GM23248 (cell line): ENCODE measurements around the gene TNRC6C. TPM values are rescaled to one million over a fixed set of nuclear protein-coding genes. Genes with fewer than 3 reads are reported as not detected.

Experiments
- DNase-seq: peaks from one replicate; pipeline ENCODE4 v3.0.0-alpha.2; 2015
- H2AFZ ChIP-seq: fragments of 200-600 bp; sonication (generic); 2 replicates; pipeline ENCODE4 v1.6.1; 2016; ENCODE audit warnings: antibody characterized with exemption
- H3F3A ChIP-seq: fragments of 200-600 bp; sonication (generic); 2 replicates; pipeline ENCODE4 v1.6.1; 2016; ENCODE audit warnings: mild to moderate bottlenecking, antibody characterized with exemption, mixed run types; ENCODE audit not compliant: insufficient read depth
- H3K27ac ChIP-seq: fragments of 200-600 bp; sonication (generic); 2 replicates; pipeline ENCODE4 v1.5.1; 2016; ENCODE audit warnings: mild to moderate bottlenecking
- H3K27me3 ChIP-seq: fragments of 200-600 bp; sonication (generic); replicated peaks from 2 replicates; pipeline ENCODE4 v1.6.1; 2016; ENCODE audit warnings: mild to moderate bottlenecking; ENCODE audit not compliant: insufficient read depth
- H3K36me3 ChIP-seq: fragments of 200-600 bp; sonication (generic); 2 replicates; pipeline ENCODE4 v1.6.1; 2016; ENCODE audit warnings: low read depth, mild to moderate bottlenecking
- H3K4me1 ChIP-seq: fragments of 200-600 bp; sonication (generic); 2 replicates; pipeline ENCODE4 v1.6.1; 2016; ENCODE audit warnings: mild to moderate bottlenecking; ENCODE audit not compliant: insufficient read depth
- H3K4me2 ChIP-seq: fragments of 200-600 bp; sonication (generic); one replicate; pipeline ENCODE4 v1.6.1; 2016; ENCODE audit warnings: mild to moderate bottlenecking; ENCODE audit not compliant: unreplicated experiment
- H3K4me3 ChIP-seq: fragments of 200-600 bp; sonication (generic); 2 replicates; pipeline ENCODE4 v1.5.1; 2016; ENCODE audit warnings: mild to moderate bottlenecking
- H3K79me2 ChIP-seq: fragments of 200-600 bp; sonication (generic); 2 replicates; pipeline ENCODE4 v1.6.1; 2016; ENCODE audit warnings: mild to moderate bottlenecking; ENCODE audit not compliant: insufficient read depth
- H3K9ac ChIP-seq: fragments of 200-600 bp; sonication (generic); 2 replicates; pipeline ENCODE4 v1.6.1; 2016; ENCODE audit warnings: mild to moderate bottlenecking
- H3K9me2 ChIP-seq: fragments of 200-600 bp; sonication (generic); 2 replicates; pipeline ENCODE4 v1.6.1; 2016; ENCODE audit warnings: mixed run types, mild to moderate bottlenecking, moderate library complexity; ENCODE audit not compliant: insufficient read depth
- H3K9me3 ChIP-seq: fragments of 200-600 bp; sonication (generic); one replicate; pipeline ENCODE4 v1.6.1; 2017; ENCODE audit warnings: low read depth
- H4K20me1 ChIP-seq: fragments of 200-600 bp; sonication (generic); 2 replicates; pipeline ENCODE4 v1.6.0; 2016; ENCODE audit not compliant: insufficient read depth
- EZH2 ChIP-seq: fragments of 200-600 bp; sonication (generic); IDR thresholded peaks from 2 replicates; pipeline ENCODE4 v1.6.1; 2018; ENCODE audit warnings: antibody characterized with exemption, mild to moderate bottlenecking; ENCODE audit not compliant: insufficient read depth, poor library complexity, severe bottlenecking
- EZH2phosphoT487 ChIP-seq: fragments of 200-600 bp; sonication (generic); IDR thresholded peaks from 2 replicates; pipeline ENCODE4 v1.6.1; 2018; ENCODE audit warnings: antibody characterized with exemption, moderate library complexity, mild to moderate bottlenecking, low read depth; ENCODE audit not compliant: insufficient read depth
- WGBS, 2 experiments: methylation state at CpG; one replicate each; pipeline ENCODE4 v1.1.6; 2015 to 2017; ENCODE audit warnings: low lambda C conversion rate in 2 of 2, low coverage in 1 of 2; ENCODE audit errors: missing lambda C conversion rate in 2 of 2; 5-methylcytosine and 5-hydroxymethylcytosine counted together
- in situ Hi-C: fragments of 300-500 bp; cut with MboI; formaldehyde crosslinking; loops from 2 replicates; pipeline ENCODE4 v1.15.0; 2020
- polyA plus RNA-seq: library from polyadenylated mRNA; unstranded; fragments of >200 nt; fragmentation: Nextera tagmentation; extraction: Ambion mirVana; gene quantifications from 2 replicates; pipeline ENCODE4 v1.2.1, GENCODE V29; 2016
- total RNA-seq: library from RNA; depleted of rRNA; stranded (reverse); fragments of >200 nt; shearing (Covaris generic); gene quantifications from 2 replicates; pipeline ENCODE4 v1.2.3, GENCODE V29; 2014

Gene TNRC6C
- total and polyA plus RNA-seq, 2 experiments from 2014 or later = 2.3 TPM

DNA sequence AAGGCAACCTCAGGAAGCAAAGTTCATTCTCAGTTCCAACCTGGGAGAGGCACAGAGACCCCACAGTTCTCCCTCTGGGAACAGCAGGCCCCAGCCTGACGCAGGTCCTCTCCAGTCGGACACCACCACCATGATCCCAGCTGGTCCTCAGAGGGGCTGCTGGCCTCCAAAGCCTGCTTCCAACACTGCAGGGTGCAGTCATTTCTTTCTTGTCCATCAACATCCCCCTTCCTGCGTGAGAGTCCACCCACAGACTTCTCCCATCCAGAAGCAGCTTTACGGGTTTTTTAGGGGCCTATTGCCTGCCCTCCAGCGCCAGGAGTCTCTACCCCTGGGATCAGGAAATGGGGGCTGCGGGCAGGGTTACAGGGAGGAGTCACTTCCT lies 29.3 kb upstream of the TNRC6C start:
- in situ Hi-C loops = no loop called here
- WGBS, 2 experiments = 42 to 63% methylated on average over 6 of the region's 6 CpGs

GRCh38 chr17:77929871-77930436 lies 28.5 kb upstream of the TNRC6C start:
- Histone ChIP-seq H3K4me3 (no peak overlapping the region), H3K4me1 (no peaks in the 10 kb centered on the region), H3K27me3 (peaks cover 44% of the 10 kb centered on the region), H3K9me3 (no peaks in the 10 kb centered on the region), H3K4me2 (no peak overlapping the region), H3K9ac (no peak overlapping the region), H3F3A (no peaks in the 10 kb centered on the region), H3K27ac (no peak overlapping the region), H3K36me3 (no peaks in the 10 kb centered on the region), H4K20me1 (no peaks in the 10 kb centered on the region), H3K9me2 (no peaks in the 10 kb centered on the region), H2AFZ (no peak overlapping the region), H3K79me2 (no peaks in the 10 kb centered on the region)
- in situ Hi-C loops = no loop called here
- TF ChIP-seq EZH2phosphoT487 (no peak), EZH2 (no peak)
- DNase-seq = no peak
- WGBS, 2 experiments = 64 to 70% methylated on average over 12 to 14 of the region's 14 CpGs

More for the DNA sequence above, 29.3 kb upstream of the TNRC6C start:
- H3K4me2 ChIP-seq = no peak overlapping the region
- no peaks in the 10 kb centered on the region for H3K9me2 ChIP-seq
- H3K9ac ChIP-seq = no peak overlapping the region
- no peak overlapping the region for H2AFZ ChIP-seq
- no peaks in the 10 kb centered on the region for H3K36me3 ChIP-seq
- no peaks in the 10 kb centered on the region for H3K9me3 ChIP-seq
- H3K79me2 ChIP-seq = no peaks in the 10 kb centered on the region
- DNase-seq = no peak
- TF ChIP-seq EZH2 = no peak
- TF ChIP-seq EZH2phosphoT487 = no peak
- no peak overlapping the region for H3K4me3 ChIP-seq
- no peaks in the 10 kb centered on the region for H3K4me1 ChIP-seq
- H3F3A ChIP-seq = no peaks in the 10 kb centered on the region
- peaks cover 46% of the 10 kb centered on the region for H3K27me3 ChIP-seq
- H3K27ac ChIP-seq = no peak overlapping the region
- no peaks in the 10 kb centered on the region for H4K20me1 ChIP-seq

DNA sequence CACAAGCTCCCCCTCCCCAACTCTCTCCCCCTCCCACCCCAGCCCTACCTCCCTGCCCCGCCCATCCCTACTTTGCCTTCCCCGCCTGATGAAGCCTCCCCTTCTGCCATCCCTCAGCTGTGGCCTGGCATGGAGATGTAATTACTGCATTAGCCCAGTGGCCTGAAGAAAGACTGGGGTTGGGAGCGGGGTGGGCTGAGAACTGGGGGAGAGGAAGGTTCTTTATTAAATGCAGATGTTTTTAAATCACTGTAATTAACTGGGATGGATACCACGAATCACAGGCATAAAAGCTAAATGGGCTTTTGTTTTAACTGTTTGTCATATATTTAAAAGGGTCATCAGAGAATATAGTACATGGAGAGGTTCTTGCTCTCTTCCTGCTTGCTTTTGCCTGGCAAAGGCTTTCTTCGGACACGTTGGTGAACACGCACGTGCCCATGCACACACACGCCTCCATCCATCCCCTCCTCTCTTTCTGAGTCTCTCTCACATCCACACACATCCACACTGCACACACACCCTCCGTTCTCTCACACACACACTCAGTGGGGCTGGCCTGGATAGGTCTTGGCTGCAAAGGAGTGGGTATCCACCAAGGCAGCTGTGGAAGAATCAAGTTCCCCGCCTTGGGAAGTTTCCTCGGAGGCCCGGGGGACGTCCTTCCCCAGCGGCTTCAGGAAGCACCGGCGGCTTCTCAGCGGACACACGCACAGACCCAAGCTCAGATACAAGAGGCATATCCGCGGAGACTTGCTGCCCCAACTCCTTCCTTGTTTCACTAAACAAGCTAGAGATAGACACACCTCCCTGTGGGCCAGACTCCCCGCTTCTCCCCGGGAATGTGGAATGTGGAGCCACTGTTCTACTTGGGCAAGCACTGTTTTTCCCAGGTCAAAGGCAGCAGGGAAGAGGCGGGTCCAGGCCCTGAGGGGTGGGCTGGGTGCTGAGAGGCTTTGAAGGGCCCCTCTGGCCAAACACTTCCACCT lies 27.4 kb upstream of the TNRC6C start:
- no peak overlapping the region for H2AFZ ChIP-seq
- no peaks in the 10 kb centered on the region for H3F3A ChIP-seq
- H4K20me1 ChIP-seq = no peaks in the 10 kb centered on the region
- H3K4me2 ChIP-seq = no peak overlapping the region
- no peaks in the 10 kb centered on the region for H3K4me1 ChIP-seq
- H3K36me3 ChIP-seq = no peaks in the 10 kb centered on the region
- no peaks in the 10 kb centered on the region for H3K9me2 ChIP-seq
- WGBS, 2 experiments = 46 to 53% methylated on average over 23 to 24 of the region's 24 CpGs
- TF ChIP-seq EZH2phosphoT487 = no peak
- in situ Hi-C loops = no loop called here
- DNase-seq = no peak
- peaks cover 46% of the 10 kb centered on the region for H3K27me3 ChIP-seq
- H3K9me3 ChIP-seq = no peaks in the 10 kb centered on the region
- H3K9ac ChIP-seq = no peak overlapping the region
- H3K27ac ChIP-seq = no peak overlapping the region
- H3K79me2 ChIP-seq = no peaks in the 10 kb centered on the region
- H3K4me3 ChIP-seq = no peak overlapping the region

DNA sequence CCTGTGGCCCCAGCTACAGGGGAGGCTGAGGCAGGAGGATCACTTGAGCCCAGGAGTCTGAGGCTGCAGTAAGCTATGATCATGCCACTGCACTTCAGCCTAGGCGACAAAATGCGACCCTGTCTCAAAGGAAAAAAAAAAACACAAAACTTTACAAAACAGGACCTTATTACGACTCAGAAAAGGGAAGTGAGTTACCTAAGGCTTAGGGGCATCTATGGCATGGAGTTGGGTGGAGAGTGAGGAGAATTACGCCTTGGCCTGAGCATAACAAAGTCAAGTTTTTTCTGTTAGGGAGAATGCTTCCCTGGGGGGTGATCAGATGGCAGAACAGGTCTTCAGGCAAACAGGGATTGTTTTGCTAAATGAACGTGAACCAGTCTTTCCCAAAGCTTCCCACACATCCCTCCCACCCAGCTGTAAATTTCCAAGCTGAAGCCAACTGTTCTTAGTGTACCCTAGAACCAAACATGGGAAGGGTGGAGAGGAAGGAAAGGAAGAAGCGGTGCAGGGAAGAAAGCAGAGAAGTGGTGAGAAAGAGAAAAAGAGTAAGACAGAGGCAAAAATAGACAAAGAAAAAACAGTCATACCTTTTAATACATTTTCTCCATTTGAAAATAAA lies 24.6 kb upstream of the TNRC6C start:
- H3F3A ChIP-seq = no peaks in the 10 kb centered on the region
- H4K20me1 ChIP-seq = no peaks in the 10 kb centered on the region
- H3K9me3 ChIP-seq = no peaks in the 10 kb centered on the region
- in situ Hi-C loops = no loop called here
- no peak overlapping the region for H3K9ac ChIP-seq
- H3K9me2 ChIP-seq = no peaks in the 10 kb centered on the region
- no peak overlapping the region for H2AFZ ChIP-seq
- H3K36me3 ChIP-seq = no peaks in the 10 kb centered on the region
- TF ChIP-seq EZH2phosphoT487 = no peak
- TF ChIP-seq EZH2 = no peak
- no peak overlapping the region for H3K4me2 ChIP-seq
- no peak for DNase-seq
- H3K27me3 ChIP-seq = peaks cover 52% of the 10 kb centered on the region
- WGBS, 2 experiments = 69 to 72% methylated on average over 6 of the region's 6 CpGs
- H3K27ac ChIP-seq = no peak overlapping the region
- no peak overlapping the region for H3K4me3 ChIP-seq
- no peaks in the 10 kb centered on the region for H3K4me1 ChIP-seq
- H3K79me2 ChIP-seq = no peaks in the 10 kb centered on the region
